Sigmoid colon (tissue), 7 donors: ENCODE results near the gene ADORA2A. TPM values are rescaled to one million over a fixed set of nuclear protein-coding genes. Genes with fewer than 3 reads are reported as not detected.

Source experiments
- DNase-seq: peaks from one replicate; pipeline ENCODE4 v3.0.0-alpha.2; 2019
- H3K27ac ChIP-seq, 4 donors: fragments of 200-600 bp; sonication (generic); one replicate each; pipeline ENCODE4 v1.5.1; 2016 to 2019; ENCODE audit warnings: mild to moderate bottlenecking in 1 of 4
- H3K27me3 ChIP-seq, 3 donors: fragments of 200-600 bp; sonication (generic); one replicate each; pipeline ENCODE4 v1.5.1; 2019; ENCODE audit warnings: mild to moderate bottlenecking in 1 of 3
- H3K36me3 ChIP-seq, 4 donors: fragments of 200-600 bp; sonication (generic); one replicate each; pipeline ENCODE4 v1.5.1; 2016 to 2019
- H3K4me1 ChIP-seq, 4 donors: fragments of 200-600 bp; sonication (generic); one replicate each; pipeline ENCODE4 v1.5.1; 2017 to 2019
- H3K4me3 ChIP-seq, 4 donors: fragments of 200-600 bp; sonication (generic); one replicate each; pipeline ENCODE4 v1.5.1; 2017 to 2019; ENCODE audit warnings: mild to moderate bottlenecking in 2 of 4, moderate library complexity in 1 of 4
- H3K9me3 ChIP-seq, 4 donors: fragments of 200-600 bp in 3 of 4; sonication (generic) in 3 of 4; one replicate each; pipeline versions ENCODE4 v1.5.1 to v1.6.1; 2013 to 2019
- CTCF ChIP-seq, 4 experiments: fragments of 450-650 bp in 3 of 4; fragments of 200-600 bp in 1 of 4; IDR thresholded peaks; one replicate each; pipeline ENCODE4 v1.5.1; 2016 to 2019; ENCODE audit warnings: antibody characterized with exemption in 4 of 4, mild to moderate bottlenecking in 3 of 4, moderate library complexity in 2 of 4
- EP300 ChIP-seq, 4 donors: sonication (generic); formaldehyde crosslinking; IDR thresholded peaks; one replicate each; pipeline ENCODE4 v1.6.1; 2017; ENCODE audit warnings: antibody characterized with exemption in 4 of 4
- POLR2A ChIP-seq, 2 donors: fragments of 450-650 bp; IDR thresholded peaks; one replicate each; pipeline ENCODE4 v1.6.1; 2016; ENCODE audit warnings: antibody characterized with exemption in 2 of 2, mild to moderate bottlenecking in 2 of 2, moderate library complexity in 2 of 2
- POLR2AphosphoS5 ChIP-seq, 4 donors: sonication (generic); formaldehyde crosslinking; IDR thresholded peaks; one replicate each; pipeline ENCODE4 v1.6.1; 2017; ENCODE audit warnings: antibody characterized with exemption in 4 of 4
- WGBS, 2 donors: extraction: QIAGEN DNeasy Blood & Tissue Kit; methylation state at CpG; one replicate each; pipeline ENCODE4 v1.1.7; 2013; 5-methylcytosine and 5-hydroxymethylcytosine counted together
- intact Hi-C: fragments of 100-400 bp; cut with DNase I; formaldehyde crosslinking; loops from one replicate; pipeline ENCODE4 v1.15.1; 2023
- polyA plus RNA-seq, 3 donors: library from polyadenylated mRNA; stranded (reverse); fragments of 200-250 nt; gene quantifications; one replicate each; pipeline ENCODE4 v1.2.3, GENCODE V29; 2013
- total RNA-seq, 4 donors: library from RNA; depleted of rRNA; stranded (reverse); fragments of >200 nt; gene quantifications; one replicate each; pipeline ENCODE4 v1.1.0, GENCODE V29; 2016
- donor health status: healthy with polysubstance abuse.
- donor health status: Bipolar disorder and iron deficiency.
- donor health status: healthy.

ADORA2A gene
- total and polyA plus RNA-seq, 7 donors: 1.2 to 9.3 (median 3.0) TPM

GRCh38 chr22:24440270-24440717 lies 12.9 kb downstream of the ADORA2A start:
- Histone ChIP-seq H3K27me3 (no peaks in the 10 kb centered on the region), H3K4me1 (no peaks in the 10 kb centered on the region), H3K4me3 (no peak overlapping the region), H3K9me3 (no peaks in the 10 kb centered on the region), H3K36me3 (peaks cover 0 to 4% (median 0%) of the 10 kb centered on the region in 4 donors), H3K27ac (no peak overlapping the region)
- TF ChIP-seq POLR2A (IDR thresholded peaks at IDR 0.05): no peak
- no peak for DNase-seq
- WGBS, 2 donors: 88 to 94% methylated on average over 10 of the region's 10 CpGs
- intact Hi-C loops: loop anchor here (5.0 kb wide), 1 partner anchor 52 kb away; no protein-coding TSS in a partner anchor

GRCh38 chr22:24440718-24441405 lies 13.5 kb downstream of the ADORA2A start:
- no peak for DNase-seq
- no peaks in the 10 kb centered on the region for H3K9me3 ChIP-seq
- peaks cover 0 to 4% (median 0%) of the 10 kb centered on the region in 4 donors for H3K36me3 ChIP-seq
- H3K27me3 ChIP-seq: no peaks in the 10 kb centered on the region
- no peak overlapping the region for H3K27ac ChIP-seq
- intact Hi-C loops: loop anchor here (5.0 kb wide), 1 partner anchor 51 kb away; no protein-coding TSS in a partner anchor
- no peak for TF ChIP-seq CTCF (IDR thresholded peaks at IDR 0.05)
- no peak for TF ChIP-seq POLR2AphosphoS5 (IDR thresholded peaks at IDR 0.05)
- TF ChIP-seq EP300 (IDR thresholded peaks at IDR 0.05): no peak
- WGBS, 2 donors: 90 to 94% methylated on average over 30 of the region's 30 CpGs
- no peaks in the 10 kb centered on the region for H3K4me1 ChIP-seq
- no peak overlapping the region for H3K4me3 ChIP-seq

- no peak for DNase-seq
- Histone ChIP-seq H3K9me3 (no peaks in the 10 kb centered on the region), H3K27me3 (no peaks in the 10 kb centered on the region), H3K27ac (no peak overlapping the region), H3K4me3 (no peak overlapping the region), H3K36me3 (peaks cover 0 to 4% (median 0%) of the 10 kb centered on the region in 4 donors), H3K4me1 (no peaks in the 10 kb centered on the region)
- intact Hi-C loops: loop anchor here (5.0 kb wide), 1 partner anchor 51 kb away; no protein-coding TSS in a partner anchor
- WGBS, 2 donors: 84 to 86% methylated on average over 8 of the region's 8 CpGs
- no peak for TF ChIP-seq POLR2AphosphoS5 (IDR thresholded peaks at IDR 0.05)
- TF ChIP-seq POLR2A (IDR thresholded peaks at IDR 0.05): no peak
- no peak for TF ChIP-seq EP300 (IDR thresholded peaks at IDR 0.05)
- no peak for TF ChIP-seq CTCF (IDR thresholded peaks at IDR 0.05)
These were observed 14.3 kb downstream of the ADORA2A start for GRCh38 chr22:24441406-24442351.

GRCh38 chr22:24442352-24442744 lies 14.9 kb downstream of the ADORA2A start:
- Histone ChIP-seq H3K27ac (no peak overlapping the region), H3K36me3 (peaks cover 0 to 4% (median 0%) of the 10 kb centered on the region in 4 donors), H3K9me3 (no peaks in the 10 kb centered on the region), H3K27me3 (no peaks in the 10 kb centered on the region), H3K4me3 (no peak overlapping the region), H3K4me1 (no peaks in the 10 kb centered on the region)
- DNase-seq: no peak
- intact Hi-C loops: loop anchor here (5.0 kb wide), 1 partner anchor 50 kb away; no protein-coding TSS in a partner anchor
- WGBS, 2 donors: 80 to 83% methylated on average over 8 of the region's 8 CpGs
- TF ChIP-seq CTCF (IDR thresholded peaks at IDR 0.05) (no peak), POLR2A (IDR thresholded peaks at IDR 0.05) (no peak), EP300 (IDR thresholded peaks at IDR 0.05) (no peak), POLR2AphosphoS5 (IDR thresholded peaks at IDR 0.05) (no peak)

- intact Hi-C loops: loop anchor here (5.0 kb wide), 1 partner anchor 49 kb away; no protein-coding TSS in a partner anchor
- H3K4me1 ChIP-seq: no peaks in the 10 kb centered on the region
- TF ChIP-seq CTCF (IDR thresholded peaks at IDR 0.05) (no peak), POLR2A (IDR thresholded peaks at IDR 0.05) (no peak), POLR2AphosphoS5 (IDR thresholded peaks at IDR 0.05) (no peak), EP300 (IDR thresholded peaks at IDR 0.05) (no peak)
- H3K9me3 ChIP-seq: no peaks in the 10 kb centered on the region
- H3K36me3 ChIP-seq: peaks cover 0 to 4% (median 0%) of the 10 kb centered on the region in 4 donors
- no peaks in the 10 kb centered on the region for H3K27me3 ChIP-seq
- H3K4me3 ChIP-seq: no peak overlapping the region
- H3K27ac ChIP-seq: no peak overlapping the region
- DNase-seq: no peak
These were observed 16.3 kb downstream of the ADORA2A start for GRCh38 chr22:24443668-24444067.
